ENCODE results near the gene KIAA0040.

KIAA0040 gene

GRCh38 chr1:175188936-175189335 lies 3.6 kb downstream of the KIAA0040 start:
- H3K4me3 ChIP-seq (IDR thresholded peaks at IDR 0.05; ENCODE audit: insufficient read depth, low read depth, low read length) = no peak overlapping the region
- no peak overlapping the region for H3K9ac ChIP-seq
- TF ChIP-seq, protein P1, sequence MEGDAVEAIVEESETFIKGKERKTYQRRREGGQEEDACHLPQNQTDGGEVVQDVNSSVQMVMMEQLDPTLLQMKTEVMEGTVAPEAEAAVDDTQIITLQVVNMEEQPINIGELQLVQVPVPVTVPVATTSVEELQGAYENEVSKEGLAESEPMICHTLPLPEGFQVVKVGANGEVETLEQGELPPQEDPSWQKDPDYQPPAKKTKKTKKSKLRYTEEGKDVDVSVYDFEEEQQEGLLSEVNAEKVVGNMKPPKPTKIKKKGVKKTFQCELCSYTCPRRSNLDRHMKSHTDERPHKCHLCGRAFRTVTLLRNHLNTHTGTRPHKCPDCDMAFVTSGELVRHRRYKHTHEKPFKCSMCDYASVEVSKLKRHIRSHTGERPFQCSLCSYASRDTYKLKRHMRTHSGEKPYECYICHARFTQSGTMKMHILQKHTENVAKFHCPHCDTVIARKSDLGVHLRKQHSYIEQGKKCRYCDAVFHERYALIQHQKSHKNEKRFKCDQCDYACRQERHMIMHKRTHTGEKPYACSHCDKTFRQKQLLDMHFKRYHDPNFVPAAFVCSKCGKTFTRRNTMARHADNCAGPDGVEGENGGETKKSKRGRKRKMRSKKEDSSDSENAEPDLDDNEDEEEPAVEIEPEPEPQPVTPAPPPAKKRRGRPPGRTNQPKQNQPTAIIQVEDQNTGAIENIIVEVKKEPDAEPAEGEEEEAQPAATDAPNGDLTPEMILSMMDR (conservative IDR thresholded peaks at IDR 0.05; ENCODE audit: low read depth, low read length) = no peak
- peaks cover 20% of the 10 kb centered on the region; the same call in 1 of the 2 replicates for H3K79me2 ChIP-seq (ENCODE audit: insufficient read depth, low read depth)
- H3K36me3 ChIP-seq (ENCODE audit: insufficient read depth) = no peaks in the 10 kb centered on the region
- H3K4me2 ChIP-seq = no peak overlapping the region
- no peaks in the 10 kb centered on the region for H3K27me3 ChIP-seq (ENCODE audit: insufficient read depth, low read depth)
- no peak overlapping the region for H2AFZ ChIP-seq (ENCODE audit: low read depth)
- H4K20me1 ChIP-seq (ENCODE audit: insufficient read depth) = no peaks in the 10 kb centered on the region
- H3K27ac ChIP-seq = no peak overlapping the region
- peaks cover 30% of the 10 kb centered on the region for H3K4me1 ChIP-seq (ENCODE audit: low read depth, poor library complexity, severe bottlenecking)

DNA sequence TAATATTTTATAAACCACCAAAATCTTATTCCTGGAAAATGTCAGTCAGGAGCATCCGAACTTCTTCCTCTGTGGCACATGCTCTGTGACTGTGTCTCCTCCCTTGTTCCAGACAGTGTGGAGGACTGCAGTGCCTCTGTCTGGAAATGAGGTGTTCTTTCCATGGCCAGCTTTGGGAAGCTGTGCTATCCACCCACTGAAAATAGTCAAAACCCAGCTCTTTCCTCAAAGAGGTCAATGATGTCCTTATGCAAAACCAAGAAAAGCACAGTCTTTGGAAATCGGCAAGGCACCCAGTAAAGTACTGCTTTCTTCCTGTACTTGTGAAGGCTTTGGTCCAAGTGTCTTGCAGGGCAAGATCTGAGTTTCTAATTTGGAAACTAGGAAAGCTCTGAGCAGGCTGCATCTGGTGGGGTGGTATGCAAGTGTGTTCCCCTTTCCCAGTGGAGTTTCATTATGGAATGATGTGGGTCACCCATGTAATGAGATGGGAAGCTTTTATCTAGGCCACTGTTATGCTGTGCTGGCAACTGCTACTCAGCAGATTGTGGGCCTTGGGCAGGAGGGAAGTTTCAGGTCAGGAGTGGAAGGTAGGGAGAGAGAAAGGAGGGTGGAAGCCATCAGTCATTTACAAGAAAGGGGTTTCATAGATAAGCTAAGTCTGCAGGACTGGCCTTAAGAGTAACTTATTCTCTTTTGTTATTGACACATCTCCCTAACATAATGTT lies 6.0 kb downstream of the KIAA0040 start:
- no peaks in the 10 kb centered on the region for H3K27me3 ChIP-seq (ENCODE audit: insufficient read depth, low read depth)
- H3K36me3 ChIP-seq (ENCODE audit: insufficient read depth) = no peaks in the 10 kb centered on the region
- H3K4me3 ChIP-seq (IDR thresholded peaks at IDR 0.05; ENCODE audit: insufficient read depth, low read depth, low read length) = no peak overlapping the region
- TF ChIP-seq, protein P1 (conservative IDR thresholded peaks at IDR 0.05; ENCODE audit: low read depth, low read length) = no peak
- no peak overlapping the region; the same call in 1 of the 2 replicates for H3K4me2 ChIP-seq
- no peak overlapping the region for H2AFZ ChIP-seq (ENCODE audit: low read depth)
- no peak overlapping the region for H3K27ac ChIP-seq
- H3K9ac ChIP-seq = no peak overlapping the region
- H4K20me1 ChIP-seq (ENCODE audit: insufficient read depth) = no peaks in the 10 kb centered on the region
- peaks cover 26% of the 10 kb centered on the region; the same call in 1 of the 2 replicates for H3K79me2 ChIP-seq (ENCODE audit: insufficient read depth, low read depth)
- peaks cover 25% of the 10 kb centered on the region for H3K4me1 ChIP-seq (ENCODE audit: low read depth, poor library complexity, severe bottlenecking)

- Histone ChIP-seq H4K20me1 (ENCODE audit: insufficient read depth) (no peaks in the 10 kb centered on the region), H3K27me3 (ENCODE audit: insufficient read depth, low read depth) (no peaks in the 10 kb centered on the region), H2AFZ (ENCODE audit: low read depth) (no peak overlapping the region), H3K4me1 (ENCODE audit: low read depth, poor library complexity, severe bottlenecking) (peaks cover 18% of the 10 kb centered on the region), H3K79me2 (ENCODE audit: insufficient read depth, low read depth) (peaks cover 21% of the 10 kb centered on the region; the same call in 1 of the 2 replicates), H3K4me2 (no peak overlapping the region), H3K9ac (no peak overlapping the region), H3K4me3 (IDR thresholded peaks at IDR 0.05; ENCODE audit: insufficient read depth, low read depth, low read length) (no peak overlapping the region), H3K27ac (no peak overlapping the region), H3K36me3 (ENCODE audit: insufficient read depth) (no peaks in the 10 kb centered on the region)
- TF ChIP-seq, protein P1 (conservative IDR thresholded peaks at IDR 0.05; ENCODE audit: low read depth, low read length) = no peak
Measured at GRCh38 chr1:175185903-175186302, 6.7 kb downstream of the KIAA0040 start.

DNA sequence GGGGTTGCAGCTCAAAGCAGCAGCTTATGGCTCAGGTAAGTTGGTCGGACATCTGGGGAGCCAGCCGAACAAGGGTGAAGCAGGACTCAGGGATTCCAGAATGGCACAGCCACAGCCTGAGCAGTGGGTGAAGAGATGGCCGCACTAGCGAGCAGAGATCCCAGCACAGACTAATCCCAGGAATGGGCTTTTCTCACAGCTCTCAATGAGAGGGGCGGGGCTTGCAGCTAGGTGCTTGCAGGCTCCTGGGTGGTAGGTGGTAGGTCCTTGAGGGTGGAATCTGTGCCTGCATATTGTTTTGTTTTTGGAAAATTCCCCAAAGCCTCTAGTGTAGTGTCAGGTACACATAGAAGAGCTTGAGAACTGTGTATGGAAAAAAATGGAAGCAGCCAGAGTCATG lies 9.0 kb downstream of the KIAA0040 start:
- no peak overlapping the region for H3K9ac ChIP-seq
- no peaks in the 10 kb centered on the region for H3K27me3 ChIP-seq (ENCODE audit: insufficient read depth, low read depth)
- no peak overlapping the region for H3K4me2 ChIP-seq
- H3K4me3 ChIP-seq (IDR thresholded peaks at IDR 0.05; ENCODE audit: insufficient read depth, low read depth, low read length) = no peak overlapping the region
- H2AFZ ChIP-seq (ENCODE audit: low read depth) = no peak overlapping the region
- peaks cover 11% of the 10 kb centered on the region for H3K4me1 ChIP-seq (ENCODE audit: low read depth, poor library complexity, severe bottlenecking)
- TF ChIP-seq, protein P1 (conservative IDR thresholded peaks at IDR 0.05; ENCODE audit: low read depth, low read length) = no peak
- no peak overlapping the region for H3K27ac ChIP-seq
- no peaks in the 10 kb centered on the region for H3K36me3 ChIP-seq (ENCODE audit: insufficient read depth)
- no peaks in the 10 kb centered on the region for H4K20me1 ChIP-seq (ENCODE audit: insufficient read depth)
- peaks cover 6% of the 10 kb centered on the region; the same call in 1 of the 2 replicates for H3K79me2 ChIP-seq (ENCODE audit: insufficient read depth, low read depth)

Measured in KMS-11 (cell line).